ENCODE results near the gene LCK.
"Not testable (repeated sequence)": the region's sequence is repeated elsewhere in the genome, so short reads cannot be mapped to it uniquely, and the experiment has no call there.

Gene LCK

GRCh38 chr1:32274646-32275340, 23.7 kb downstream of the LCK start:
- no peak for DNase-seq

GRCh38 chr1:32275424-32275823, 24.4 kb downstream of the LCK start:
- no peak for DNase-seq

GRCh38 chr1:32276032-32276782, 25.1 kb downstream of the LCK start:
- no peak for DNase-seq

- not testable (repeated sequence) for DNase-seq
Observed at GRCh38 chr1:32284777-32285176, 33.7 kb downstream of the LCK start.

GRCh38 chr1:32285658-32286057, 34.6 kb downstream of the LCK start:
- DNase-seq: no peak

GRCh38 chr1:32286763-32287162, 35.7 kb downstream of the LCK start:
- no peak for DNase-seq

GRCh38 chr1:32289256-32289655, 38.2 kb downstream of the LCK start:
- DNase-seq: no peak

- DNase-seq: no peak
Observed at GRCh38 chr1:32291145-32291707, 40.2 kb downstream of the LCK start.

- peak; percentile 99 for DNase-seq
Observed at GRCh38 chr1:32291708-32292538, 40.9 kb downstream of the LCK start, which contains the start of gene HDAC1. Gene HDAC1 (plus strand): TSS chr1:32292083. CDS start chr1:32292170, 87 bp downstream.

GRCh38 chr1:32298211-32298610, 47.1 kb downstream of the LCK start:
- not testable (repeated sequence) for DNase-seq

GRCh38 chr1:32299327-32299726, 48.3 kb downstream of the LCK start:
- no peak for DNase-seq

- no peak for DNase-seq
Observed at GRCh38 chr1:32303358-32303757, 52.3 kb downstream of the LCK start.

- DNase-seq: no peak
Observed at GRCh38 chr1:32303997-32304622, 53.0 kb downstream of the LCK start.

GRCh38 chr1:32305310-32305709, 54.2 kb downstream of the LCK start:
- DNase-seq: no peak

GRCh38 chr1:32307324-32307723, 56.3 kb downstream of the LCK start:
- no peak for DNase-seq

GRCh38 chr1:32309960-32310359, 58.9 kb downstream of the LCK start:
- DNase-seq: no peak

- no peak for DNase-seq
Observed at GRCh38 chr1:32311709-32312393, 60.8 kb downstream of the LCK start.

- DNase-seq: no peak
Observed at GRCh38 chr1:32316903-32317277, 65.8 kb downstream of the LCK start.

- no peak for DNase-seq
Observed at GRCh38 chr1:32318127-32318869, 67.2 kb downstream of the LCK start.

- peak; percentile 58 for DNase-seq
Observed at GRCh38 chr1:32321712-32322291, 70.7 kb downstream of the LCK start.

GRCh38 chr1:32327204-32327603, 76.1 kb downstream of the LCK start:
- no peak for DNase-seq

Data from CD4-positive, alpha-beta T cell treated with Interleukin-21 for 1 hour (primary cell).